ENCODE results near the gene BMPR1B.
"Not testable (repeated sequence)": the region's sequence is repeated elsewhere in the genome, so short reads cannot be mapped to it uniquely, and the experiment has no call there.

BMPR1B gene

GRCh38 chr4:95170176-95170575 is 412.4 kb downstream of the BMPR1B start:
- no peak overlapping the region for H3K4me3 ChIP-seq (ENCODE audit: insufficient read depth, low read depth, low read length, poor library complexity, severe bottlenecking)
- H3K27ac ChIP-seq (ENCODE audit: insufficient read depth, low read length, poor library complexity, severe bottlenecking), result no peak overlapping the region
- no peaks in the 10 kb centered on the region for H3K9me3 ChIP-seq (ENCODE audit: control insufficient read depth, low read length)
- H3K36me3 ChIP-seq (ENCODE audit: control insufficient read depth, insufficient read depth, low read length), result no peaks in the 10 kb centered on the region
- H3K27me3 ChIP-seq (replicated peaks; ENCODE audit: control insufficient read depth, insufficient read depth, low read length, poor library complexity, severe bottlenecking), result no peaks in the 10 kb centered on the region
- no peak for DNase-seq
- H3K4me1 ChIP-seq (ENCODE audit: control insufficient read depth, insufficient read depth, low read length, poor library complexity, severe bottlenecking), result no peaks in the 10 kb centered on the region

- H3K36me3 ChIP-seq (ENCODE audit: control insufficient read depth, insufficient read depth, low read length); H3K27ac ChIP-seq (ENCODE audit: insufficient read depth, low read length, poor library complexity, severe bottlenecking); H3K4me3 ChIP-seq (ENCODE audit: insufficient read depth, low read depth, low read length, poor library complexity, severe bottlenecking); H3K27me3 ChIP-seq (replicated peaks; ENCODE audit: control insufficient read depth, insufficient read depth, low read length, poor library complexity, severe bottlenecking); DNase-seq; H3K9me3 ChIP-seq (ENCODE audit: control insufficient read depth, low read length); H3K4me1 ChIP-seq (ENCODE audit: control insufficient read depth, insufficient read depth, low read length, poor library complexity, severe bottlenecking): not testable (repeated sequence)
These were observed 413.6 kb downstream of the BMPR1B start for GRCh38 chr4:95171377-95171776.

- Histone ChIP-seq H3K9me3 (ENCODE audit: control insufficient read depth, low read length) (no peaks in the 10 kb centered on the region), H3K36me3 (ENCODE audit: control insufficient read depth, insufficient read depth, low read length) (no peaks in the 10 kb centered on the region), H3K27me3 (replicated peaks; ENCODE audit: control insufficient read depth, insufficient read depth, low read length, poor library complexity, severe bottlenecking) (no peaks in the 10 kb centered on the region), H3K4me1 (ENCODE audit: control insufficient read depth, insufficient read depth, low read length, poor library complexity, severe bottlenecking) (no peaks in the 10 kb centered on the region), H3K4me3 (ENCODE audit: insufficient read depth, low read depth, low read length, poor library complexity, severe bottlenecking) (no peak overlapping the region), H3K27ac (ENCODE audit: insufficient read depth, low read length, poor library complexity, severe bottlenecking) (no peak overlapping the region)
- no peak for DNase-seq
These were observed 421.2 kb downstream of the BMPR1B start for GRCh38 chr4:95178938-95179337.

- no peaks in the 10 kb centered on the region for H3K36me3 ChIP-seq (ENCODE audit: control insufficient read depth, insufficient read depth, low read length)
- no peaks in the 10 kb centered on the region for H3K27me3 ChIP-seq (replicated peaks; ENCODE audit: control insufficient read depth, insufficient read depth, low read length, poor library complexity, severe bottlenecking)
- H3K9me3 ChIP-seq (ENCODE audit: control insufficient read depth, low read length), result no peaks in the 10 kb centered on the region
- no peak overlapping the region for H3K27ac ChIP-seq (ENCODE audit: insufficient read depth, low read length, poor library complexity, severe bottlenecking)
- DNase-seq, result no peak
- no peak overlapping the region for H3K4me3 ChIP-seq (ENCODE audit: insufficient read depth, low read depth, low read length, poor library complexity, severe bottlenecking)
- no peaks in the 10 kb centered on the region for H3K4me1 ChIP-seq (ENCODE audit: control insufficient read depth, insufficient read depth, low read length, poor library complexity, severe bottlenecking)
These were observed 422.9 kb downstream of the BMPR1B start for GRCh38 chr4:95180531-95181242.

GRCh38 chr4:95181243-95181995 is 423.7 kb downstream of the BMPR1B start:
- Histone ChIP-seq H3K4me3 (ENCODE audit: insufficient read depth, low read depth, low read length, poor library complexity, severe bottlenecking) (no peak overlapping the region), H3K36me3 (ENCODE audit: control insufficient read depth, insufficient read depth, low read length) (no peaks in the 10 kb centered on the region), H3K4me1 (ENCODE audit: control insufficient read depth, insufficient read depth, low read length, poor library complexity, severe bottlenecking) (no peaks in the 10 kb centered on the region), H3K9me3 (ENCODE audit: control insufficient read depth, low read length) (no peaks in the 10 kb centered on the region), H3K27ac (ENCODE audit: insufficient read depth, low read length, poor library complexity, severe bottlenecking) (no peak overlapping the region), H3K27me3 (replicated peaks; ENCODE audit: control insufficient read depth, insufficient read depth, low read length, poor library complexity, severe bottlenecking) (no peaks in the 10 kb centered on the region)
- DNase-seq, result peak in 1 of 3 donors; percentile 20

- Histone ChIP-seq H3K27me3 (replicated peaks; ENCODE audit: control insufficient read depth, insufficient read depth, low read length, poor library complexity, severe bottlenecking) (no peaks in the 10 kb centered on the region), H3K9me3 (ENCODE audit: control insufficient read depth, low read length) (no peaks in the 10 kb centered on the region), H3K4me1 (ENCODE audit: control insufficient read depth, insufficient read depth, low read length, poor library complexity, severe bottlenecking) (no peaks in the 10 kb centered on the region), H3K4me3 (ENCODE audit: insufficient read depth, low read depth, low read length, poor library complexity, severe bottlenecking) (no peak overlapping the region), H3K27ac (ENCODE audit: insufficient read depth, low read length, poor library complexity, severe bottlenecking) (no peak overlapping the region), H3K36me3 (ENCODE audit: control insufficient read depth, insufficient read depth, low read length) (no peaks in the 10 kb centered on the region)
- DNase-seq, result no peak
These were observed 424.2 kb downstream of the BMPR1B start for GRCh38 chr4:95181996-95182306.

GRCh38 chr4:95183656-95184408 is 426.1 kb downstream of the BMPR1B start:
- Histone ChIP-seq H3K9me3 (ENCODE audit: control insufficient read depth, low read length) (no peaks in the 10 kb centered on the region), H3K27me3 (replicated peaks; ENCODE audit: control insufficient read depth, insufficient read depth, low read length, poor library complexity, severe bottlenecking) (no peaks in the 10 kb centered on the region), H3K36me3 (ENCODE audit: control insufficient read depth, insufficient read depth, low read length) (no peaks in the 10 kb centered on the region), H3K4me3 (ENCODE audit: insufficient read depth, low read depth, low read length, poor library complexity, severe bottlenecking) (no peak overlapping the region), H3K4me1 (ENCODE audit: control insufficient read depth, insufficient read depth, low read length, poor library complexity, severe bottlenecking) (peaks cover 2% of the 10 kb centered on the region), H3K27ac (ENCODE audit: insufficient read depth, low read length, poor library complexity, severe bottlenecking) (no peak overlapping the region)
- DNase-seq, result no peak

GRCh38 chr4:95186666-95187065 is 428.9 kb downstream of the BMPR1B start:
- H3K36me3 ChIP-seq (ENCODE audit: control insufficient read depth, insufficient read depth, low read length), result no peaks in the 10 kb centered on the region
- H3K27ac ChIP-seq (ENCODE audit: insufficient read depth, low read length, poor library complexity, severe bottlenecking), result no peak overlapping the region
- DNase-seq, result no peak
- H3K27me3 ChIP-seq (replicated peaks; ENCODE audit: control insufficient read depth, insufficient read depth, low read length, poor library complexity, severe bottlenecking), result no peaks in the 10 kb centered on the region
- H3K4me1 ChIP-seq (ENCODE audit: control insufficient read depth, insufficient read depth, low read length, poor library complexity, severe bottlenecking), result peaks cover 6% of the 10 kb centered on the region
- H3K4me3 ChIP-seq (ENCODE audit: insufficient read depth, low read depth, low read length, poor library complexity, severe bottlenecking), result no peak overlapping the region
- no peaks in the 10 kb centered on the region for H3K9me3 ChIP-seq (ENCODE audit: control insufficient read depth, low read length)

- DNase-seq, result no peak
- H3K4me3 ChIP-seq (ENCODE audit: insufficient read depth, low read depth, low read length, poor library complexity, severe bottlenecking), result no peak overlapping the region
- H3K27me3 ChIP-seq (replicated peaks; ENCODE audit: control insufficient read depth, insufficient read depth, low read length, poor library complexity, severe bottlenecking), result no peaks in the 10 kb centered on the region
- peaks cover 6% of the 10 kb centered on the region for H3K4me1 ChIP-seq (ENCODE audit: control insufficient read depth, insufficient read depth, low read length, poor library complexity, severe bottlenecking)
- H3K27ac ChIP-seq (ENCODE audit: insufficient read depth, low read length, poor library complexity, severe bottlenecking), result peak overlapping the region; percentile 20
- no peaks in the 10 kb centered on the region for H3K36me3 ChIP-seq (ENCODE audit: control insufficient read depth, insufficient read depth, low read length)
- no peaks in the 10 kb centered on the region for H3K9me3 ChIP-seq (ENCODE audit: control insufficient read depth, low read length)
These were observed 431.1 kb downstream of the BMPR1B start for GRCh38 chr4:95188701-95189370.
